IPS-20b (cell line): ENCODE measurements around the gene RCL1.
A peak's percentile ranks its signal among the peaks of the same experiment; 100 is the strongest.
"Not testable (repeated sequence)": the region's sequence is repeated elsewhere in the genome, so short reads cannot be mapped to it uniquely, and the experiment has no call there.

Experiments used
- H3K27ac ChIP-seq: one replicate; pipeline ENCODE4 v1.5.1; 2013; ENCODE audit warnings: low read length
- H3K27me3 ChIP-seq: 2 replicates; pipeline ENCODE4 v1.6.1; 2013; ENCODE audit warnings: mild to moderate bottlenecking, low read length, inconsistent platforms; ENCODE audit not compliant: insufficient read depth
- H3K36me3 ChIP-seq: 2 replicates; pipeline ENCODE4 v1.6.1; 2013; ENCODE audit warnings: low read depth, mild to moderate bottlenecking, inconsistent platforms, low read length, moderate library complexity; ENCODE audit not compliant: insufficient read depth
- H3K4me1 ChIP-seq: 2 replicates; pipeline ENCODE4 v1.6.1; 2013; ENCODE audit warnings: mild to moderate bottlenecking, control low read depth, inconsistent platforms, low read length, moderate library complexity; ENCODE audit not compliant: insufficient read depth
- H3K4me3 ChIP-seq: 2 replicates; pipeline ENCODE4 v1.5.1; 2013; ENCODE audit warnings: mild to moderate bottlenecking, low read length, inconsistent platforms
- H3K9ac ChIP-seq: 2 replicates; pipeline ENCODE4 v1.6.1; 2013; ENCODE audit warnings: low read depth, mild to moderate bottlenecking, inconsistent platforms, low read length, moderate library complexity
- H3K9me3 ChIP-seq: 2 replicates; pipeline ENCODE4 v1.6.1; 2013; ENCODE audit warnings: mild to moderate bottlenecking, low read depth, low read length, inconsistent platforms; ENCODE audit not compliant: insufficient read depth

RCL1 gene

DNA sequence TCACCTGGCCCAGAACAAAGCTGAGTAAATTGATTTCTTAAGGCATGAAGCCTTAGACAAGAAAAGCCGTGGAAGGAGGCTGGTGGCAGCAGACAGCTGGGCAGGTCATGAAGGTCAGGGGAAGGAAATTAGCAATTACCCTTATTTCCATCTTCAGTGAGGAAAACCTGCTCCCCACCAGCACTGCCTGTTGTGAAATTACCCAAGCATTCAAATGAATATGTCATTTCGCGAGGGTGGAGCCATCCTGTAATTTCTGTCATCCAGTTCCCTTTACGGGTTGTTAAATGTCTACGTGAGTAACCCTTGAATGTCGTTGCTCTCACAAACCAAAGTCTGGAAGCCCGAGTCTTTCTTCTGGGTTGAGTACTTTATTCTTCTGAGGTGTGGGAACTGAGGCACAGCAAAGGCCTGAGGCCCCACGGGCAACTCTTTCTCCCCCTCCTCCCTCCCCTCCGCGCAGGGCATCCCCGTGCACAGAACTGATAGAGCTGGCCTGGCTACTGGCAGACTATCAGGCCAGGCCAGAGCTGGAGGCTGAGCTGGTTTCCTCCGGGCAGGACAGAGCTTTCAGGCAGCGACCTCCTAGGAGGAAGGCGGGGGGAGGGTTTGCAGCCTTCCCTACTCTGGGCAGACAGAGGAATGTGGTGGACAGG lies 29.7 kb upstream of the RCL1 start:
- no peaks in the 10 kb centered on the region for H3K36me3 ChIP-seq
- H3K4me3 ChIP-seq = peak overlapping the region; percentile 10; the same call in 1 of the 2 replicates
- no peak overlapping the region for H3K9ac ChIP-seq
- H3K4me1 ChIP-seq = peaks cover 7% of the 10 kb centered on the region; the same call in 1 of the 2 replicates
- no peaks in the 10 kb centered on the region for H3K27me3 ChIP-seq
- H3K27ac ChIP-seq = no peak overlapping the region
- no peaks in the 10 kb centered on the region for H3K9me3 ChIP-seq

GRCh38 chr9:4764033-4764432 lies 28.7 kb upstream of the RCL1 start:
- no peaks in the 10 kb centered on the region for H3K9me3 ChIP-seq
- peaks cover 7% of the 10 kb centered on the region; the same call in 1 of the 2 replicates for H3K4me1 ChIP-seq
- H3K9ac ChIP-seq = no peak overlapping the region
- H3K27me3 ChIP-seq = no peaks in the 10 kb centered on the region
- no peak overlapping the region for H3K4me3 ChIP-seq
- H3K27ac ChIP-seq = no peak overlapping the region
- no peaks in the 10 kb centered on the region for H3K36me3 ChIP-seq

DNA sequence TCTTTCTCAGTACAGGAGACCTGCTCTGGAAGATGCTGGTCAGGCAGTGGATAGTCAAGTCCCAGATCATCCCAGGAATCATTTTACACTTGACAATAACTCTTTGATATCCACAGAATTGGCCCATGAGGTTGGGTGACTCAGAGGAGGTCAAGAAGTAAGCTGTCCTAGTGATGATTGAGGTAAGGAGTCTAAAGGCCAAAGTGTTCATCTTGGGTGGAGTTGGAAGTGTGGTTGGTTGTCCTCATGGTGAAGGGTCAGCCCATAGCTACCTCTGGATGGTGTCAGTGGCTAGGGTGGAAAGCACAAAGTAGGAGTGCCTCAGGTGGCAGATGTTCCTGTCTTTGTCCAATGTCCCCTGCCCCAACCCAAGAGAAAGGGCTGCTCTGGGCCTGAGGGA lies 24.1 kb upstream of the RCL1 start:
- no peaks in the 10 kb centered on the region for H3K27me3 ChIP-seq
- H3K4me1 ChIP-seq = peaks cover under 1% of the 10 kb centered on the region; the same call in 1 of the 2 replicates
- H3K4me3 ChIP-seq = no peak overlapping the region
- no peaks in the 10 kb centered on the region for H3K9me3 ChIP-seq
- H3K9ac ChIP-seq = no peak overlapping the region
- H3K36me3 ChIP-seq = no peaks in the 10 kb centered on the region
- no peak overlapping the region for H3K27ac ChIP-seq

- Histone ChIP-seq H3K4me1 (no peaks in the 10 kb centered on the region), H3K36me3 (no peaks in the 10 kb centered on the region), H3K9me3 (no peaks in the 10 kb centered on the region), H3K4me3 (no peak overlapping the region), H3K27ac (no peak overlapping the region), H3K9ac (no peak overlapping the region), H3K27me3 (no peaks in the 10 kb centered on the region)
Observed at GRCh38 chr9:4769321-4770080, 23.2 kb upstream of the RCL1 start.

GRCh38 chr9:4771788-4772187 lies 21.0 kb upstream of the RCL1 start:
- H3K4me1 ChIP-seq = no peaks in the 10 kb centered on the region
- no peak overlapping the region for H3K4me3 ChIP-seq
- no peaks in the 10 kb centered on the region for H3K27me3 ChIP-seq
- no peaks in the 10 kb centered on the region for H3K36me3 ChIP-seq
- no peaks in the 10 kb centered on the region for H3K9me3 ChIP-seq
- no peak overlapping the region for H3K27ac ChIP-seq
- no peak overlapping the region for H3K9ac ChIP-seq

DNA sequence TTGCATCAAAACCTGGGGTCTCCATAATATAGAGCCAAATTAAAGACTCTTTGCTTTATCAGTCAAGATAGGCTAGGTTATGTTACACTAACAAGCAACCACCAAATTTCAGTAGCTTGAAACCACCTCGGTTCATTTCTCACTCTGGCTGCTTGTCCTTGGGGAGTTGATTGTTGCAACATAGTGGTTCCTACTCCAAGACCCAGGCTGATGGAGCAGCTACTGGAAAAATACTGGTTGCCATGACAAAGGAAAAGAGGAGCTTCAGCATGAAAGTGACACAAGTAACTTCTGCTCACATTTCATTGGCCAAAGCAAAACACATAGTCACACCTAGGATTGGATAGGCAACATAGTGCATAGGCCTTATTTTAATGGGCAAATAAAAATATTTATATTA lies 18.5 kb upstream of the RCL1 start:
- no peaks in the 10 kb centered on the region for H3K27me3 ChIP-seq
- H3K9ac ChIP-seq = no peak overlapping the region
- no peaks in the 10 kb centered on the region for H3K36me3 ChIP-seq
- H3K4me1 ChIP-seq = no peaks in the 10 kb centered on the region
- H3K4me3 ChIP-seq = no peak overlapping the region
- no peak overlapping the region for H3K27ac ChIP-seq
- no peaks in the 10 kb centered on the region for H3K9me3 ChIP-seq

DNA sequence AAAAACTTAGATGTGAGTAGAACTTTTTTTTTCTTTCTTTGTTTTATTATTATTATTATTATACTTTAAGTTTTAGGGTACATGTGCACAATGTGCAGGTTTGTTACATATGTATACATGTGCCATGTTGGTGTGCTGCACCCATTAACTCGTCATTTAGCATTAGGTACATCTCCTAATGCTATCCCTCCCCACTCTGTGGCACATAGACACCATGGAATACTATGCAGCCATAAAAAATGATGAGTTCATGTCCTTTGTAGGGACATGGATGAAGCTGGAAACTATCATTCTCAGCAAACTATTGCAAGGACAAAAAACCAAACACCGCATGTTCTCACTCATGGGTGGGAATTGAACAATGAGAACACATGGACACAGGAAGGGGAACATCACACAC lies 17.8 kb upstream of the RCL1 start:
- not testable (repeated sequence) for H3K27ac ChIP-seq, H3K9me3 ChIP-seq, H3K9ac ChIP-seq, H3K4me3 ChIP-seq, H3K36me3 ChIP-seq, H3K4me1 ChIP-seq, H3K27me3 ChIP-seq

DNA sequence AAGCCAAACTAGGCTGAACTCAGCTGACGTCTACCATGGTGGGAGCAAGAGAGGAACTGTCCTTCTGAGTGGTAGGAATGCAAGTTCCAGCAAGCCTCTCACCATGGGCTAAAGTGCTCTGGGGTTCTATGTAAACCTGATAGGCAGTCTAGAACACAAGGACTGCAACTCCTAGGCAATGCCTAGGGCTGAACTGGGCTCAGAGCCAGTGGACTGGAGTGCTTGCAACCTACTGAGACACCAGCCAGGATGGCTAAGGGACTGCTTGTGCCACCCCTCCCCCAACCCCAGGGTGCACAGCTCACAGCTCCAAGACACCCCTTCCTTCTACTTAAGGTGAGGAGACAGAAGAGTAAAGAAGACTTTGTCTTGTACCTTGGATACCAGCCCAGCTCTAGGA lies 12.1 kb upstream of the RCL1 start:
- Histone ChIP-seq H3K27ac (no peak overlapping the region), H3K27me3 (no peaks in the 10 kb centered on the region), H3K9me3 (no peaks in the 10 kb centered on the region), H3K9ac (no peak overlapping the region), H3K4me1 (0 out of 2 replicates have a peak, but pooled peaks cover 3% of the 10 kb centered on the region), H3K36me3 (no peaks in the 10 kb centered on the region), H3K4me3 (no peak overlapping the region)

DNA sequence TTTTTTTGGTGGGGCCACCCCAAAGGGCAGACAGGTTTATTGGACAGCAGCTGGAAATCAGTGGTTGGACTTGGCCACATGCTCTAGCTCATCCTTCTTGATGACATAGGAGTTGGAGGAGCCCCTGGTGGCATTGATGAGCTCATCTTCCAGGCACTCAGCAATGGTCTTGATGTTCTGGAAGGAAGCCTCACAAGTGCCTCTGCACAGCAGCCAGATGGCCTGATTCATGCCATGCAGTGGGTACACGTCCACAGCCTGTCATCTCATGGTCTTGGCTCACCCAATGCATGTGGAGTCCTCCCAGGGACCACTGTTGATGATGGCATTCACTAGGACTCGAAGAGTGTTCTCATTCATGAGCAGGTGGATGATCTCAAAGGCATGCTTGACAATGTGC lies 11.3 kb upstream of the RCL1 start:
- H3K36me3 ChIP-seq = no peaks in the 10 kb centered on the region
- no peak overlapping the region for H3K27ac ChIP-seq
- no peaks in the 10 kb centered on the region for H3K9me3 ChIP-seq
- no peaks in the 10 kb centered on the region for H3K27me3 ChIP-seq
- H3K4me1 ChIP-seq = 0 out of 2 replicates have a peak, but pooled peaks cover 3% of the 10 kb centered on the region
- H3K4me3 ChIP-seq = no peak overlapping the region
- no peak overlapping the region for H3K9ac ChIP-seq

- H3K27ac ChIP-seq, H3K4me3 ChIP-seq, H3K4me1 ChIP-seq, H3K9me3 ChIP-seq, H3K9ac ChIP-seq, H3K36me3 ChIP-seq, H3K27me3 ChIP-seq: not testable (repeated sequence)
Observed at GRCh38 chr9:4783191-4783590, 9.6 kb upstream of the RCL1 start.

DNA sequence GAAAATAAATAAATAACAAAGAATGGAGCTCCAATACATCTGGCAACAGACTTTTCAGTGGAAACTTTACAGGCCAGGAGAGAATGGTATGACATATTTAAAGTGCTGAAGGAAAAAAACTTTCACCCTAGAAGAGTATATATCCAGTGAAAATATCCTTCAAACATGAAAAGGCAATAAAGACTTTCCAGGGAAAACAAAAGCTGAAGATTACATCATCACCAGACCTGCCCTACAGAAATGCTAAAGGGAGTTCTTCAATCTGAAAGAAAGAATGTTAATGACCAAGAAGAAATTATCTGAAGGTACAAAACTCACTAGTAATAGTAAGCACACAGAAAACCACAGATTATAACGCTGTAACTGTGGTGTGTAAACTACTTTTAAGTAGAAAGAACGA lies 8.3 kb upstream of the RCL1 start:
- H3K27ac ChIP-seq = no peak overlapping the region
- no peak overlapping the region for H3K9ac ChIP-seq
- H3K27me3 ChIP-seq = no peaks in the 10 kb centered on the region
- H3K4me1 ChIP-seq = 0 out of 2 replicates have a peak, but pooled peaks cover 3% of the 10 kb centered on the region
- no peak overlapping the region for H3K4me3 ChIP-seq
- H3K36me3 ChIP-seq = no peaks in the 10 kb centered on the region
- no peaks in the 10 kb centered on the region for H3K9me3 ChIP-seq

DNA sequence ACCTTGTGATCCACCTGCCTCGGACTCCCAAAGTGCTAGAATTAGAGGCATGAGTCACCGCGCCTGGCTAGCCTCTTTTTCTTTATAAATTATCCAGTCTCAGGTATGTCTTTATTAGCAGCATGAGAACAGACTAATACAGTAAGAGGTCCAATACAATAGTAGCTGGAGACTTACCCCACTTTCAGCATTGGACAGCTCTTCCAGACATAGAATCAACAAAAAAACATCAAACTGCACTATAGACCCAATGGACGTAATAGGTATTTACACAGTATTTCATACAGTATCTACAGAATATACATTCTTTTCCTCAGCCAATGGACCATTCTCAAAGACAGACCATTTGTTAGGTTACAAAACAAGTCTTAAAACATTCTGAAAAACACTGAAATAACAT lies 6.1 kb upstream of the RCL1 start:
- H3K4me3 ChIP-seq = no peak overlapping the region
- peaks cover 6% of the 10 kb centered on the region; the same call in 1 of the 2 replicates for H3K27me3 ChIP-seq
- no peak overlapping the region for H3K9ac ChIP-seq
- 0 out of 2 replicates have a peak, but pooled peaks cover 3% of the 10 kb centered on the region for H3K4me1 ChIP-seq
- no peaks in the 10 kb centered on the region for H3K9me3 ChIP-seq
- no peak overlapping the region for H3K27ac ChIP-seq
- H3K36me3 ChIP-seq = no peaks in the 10 kb centered on the region
